HK-2 (cell line): ENCODE measurements around the gene AQP2.
A peak's percentile ranks its signal among the peaks of the same experiment; 100 is the strongest.
"Not testable (repeated sequence)": the region's sequence is repeated elsewhere in the genome, so short reads cannot be mapped to it uniquely, and the experiment has no call there.

Experiments
- DNase-seq: peaks from one replicate; pipeline ENCODE4 v3.0.0-alpha.2; 2018; ENCODE audit not compliant: unreplicated experiment

Gene AQP2

GRCh38 chr12:49969651-49970429 lies 19.3 kb downstream of the AQP2 start:
- no peak for DNase-seq

GRCh38 chr12:49970658-49971057 lies 20.1 kb downstream of the AQP2 start:
- no peak for DNase-seq

- no peak for DNase-seq
Measured at GRCh38 chr12:49971141-49971540, 20.6 kb downstream of the AQP2 start.

GRCh38 chr12:49972129-49972528 lies 21.6 kb downstream of the AQP2 start:
- DNase-seq: no peak

- no peak for DNase-seq
Measured at GRCh38 chr12:49972641-49973360, 22.3 kb downstream of the AQP2 start, which contains the start of gene AQP6. Gene AQP6, plus strand, starts transcription at chr12:49972947. Its CDS starts 227 bp downstream, at chr12:49973174.

- DNase-seq: no peak
Measured at GRCh38 chr12:49973361-49973830, 22.9 kb downstream of the AQP2 start.

- DNase-seq: no peak
Measured at GRCh38 chr12:49974231-49974675, 23.7 kb downstream of the AQP2 start.

- no peak for DNase-seq
Measured at GRCh38 chr12:49974677-49975317, 24.3 kb downstream of the AQP2 start.

GRCh38 chr12:49975318-49975761 lies 24.8 kb downstream of the AQP2 start:
- DNase-seq: no peak

- no peak for DNase-seq
Measured at GRCh38 chr12:49976557-49976956, 26.0 kb downstream of the AQP2 start.

GRCh38 chr12:49978125-49978524 lies 27.6 kb downstream of the AQP2 start:
- no peak for DNase-seq

GRCh38 chr12:49979016-49979586 lies 28.6 kb downstream of the AQP2 start:
- no peak for DNase-seq

GRCh38 chr12:49979791-49980190 lies 29.3 kb downstream of the AQP2 start:
- DNase-seq: no peak

- DNase-seq: no peak
Measured at GRCh38 chr12:49980501-49981349, 30.2 kb downstream of the AQP2 start.

GRCh38 chr12:49982246-49983087 lies 31.9 kb downstream of the AQP2 start:
- no peak for DNase-seq

- DNase-seq: peak; percentile 57
Measured at GRCh38 chr12:49983892-49984291, 33.4 kb downstream of the AQP2 start.

- DNase-seq: no peak
Measured at GRCh38 chr12:49984476-49985359, 34.2 kb downstream of the AQP2 start.

- no peak for DNase-seq
Measured at GRCh38 chr12:49985981-49986380, 35.4 kb downstream of the AQP2 start.

- DNase-seq: not testable (repeated sequence)
Measured at GRCh38 chr12:49986476-49986875, 35.9 kb downstream of the AQP2 start.
